Measurements from ENCODE around the gene NEURL1. TPM values are rescaled to one million over a fixed set of nuclear protein-coding genes. Genes with fewer than 3 reads are reported as not detected.
"Not testable (repeated sequence)": the region's sequence is repeated elsewhere in the genome, so short reads cannot be mapped to it uniquely, and the experiment has no call there.

NEURL1 gene
- total RNA-seq, 1 experiment from 2014 or later, result 1.7 TPM

GRCh38 chr10:103603382-103603781, 109.9 kb downstream of the NEURL1 start:
- H3K79me2 ChIP-seq (ENCODE audit: low read length), result no peaks in the 10 kb centered on the region
- H3K27me3 ChIP-seq (ENCODE audit: low read length), result no peaks in the 10 kb centered on the region
- no peak overlapping the region for H3K9ac ChIP-seq (ENCODE audit: low read length)
- no peak overlapping the region for H2AFZ ChIP-seq (ENCODE audit: low read length)
- ChIA-PET CTCF (no interaction called here), POLR2A (ENCODE audit: unreplicated experiment) (no interaction called here)
- no peak for TF ChIP-seq EZH2phosphoT487 (IDR thresholded peaks at IDR 0.05; ENCODE audit: borderline replicate concordance, low read length)
- TF ChIP-seq, protein P1, sequence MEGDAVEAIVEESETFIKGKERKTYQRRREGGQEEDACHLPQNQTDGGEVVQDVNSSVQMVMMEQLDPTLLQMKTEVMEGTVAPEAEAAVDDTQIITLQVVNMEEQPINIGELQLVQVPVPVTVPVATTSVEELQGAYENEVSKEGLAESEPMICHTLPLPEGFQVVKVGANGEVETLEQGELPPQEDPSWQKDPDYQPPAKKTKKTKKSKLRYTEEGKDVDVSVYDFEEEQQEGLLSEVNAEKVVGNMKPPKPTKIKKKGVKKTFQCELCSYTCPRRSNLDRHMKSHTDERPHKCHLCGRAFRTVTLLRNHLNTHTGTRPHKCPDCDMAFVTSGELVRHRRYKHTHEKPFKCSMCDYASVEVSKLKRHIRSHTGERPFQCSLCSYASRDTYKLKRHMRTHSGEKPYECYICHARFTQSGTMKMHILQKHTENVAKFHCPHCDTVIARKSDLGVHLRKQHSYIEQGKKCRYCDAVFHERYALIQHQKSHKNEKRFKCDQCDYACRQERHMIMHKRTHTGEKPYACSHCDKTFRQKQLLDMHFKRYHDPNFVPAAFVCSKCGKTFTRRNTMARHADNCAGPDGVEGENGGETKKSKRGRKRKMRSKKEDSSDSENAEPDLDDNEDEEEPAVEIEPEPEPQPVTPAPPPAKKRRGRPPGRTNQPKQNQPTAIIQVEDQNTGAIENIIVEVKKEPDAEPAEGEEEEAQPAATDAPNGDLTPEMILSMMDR (conservative IDR thresholded peaks at IDR 0.05; ENCODE audit: low read depth, low read length), result no peak
- no peak for TF ChIP-seq EZH2 (IDR thresholded peaks at IDR 0.05; ENCODE audit: low read length, unreplicated experiment)
- ATAC-seq (no peak), DNase-seq (no peak)
- intact Hi-C loops (cut with micrococcal nuclease), result no loop called here
- H3K4me3 ChIP-seq (ENCODE audit: low read length), result no peak overlapping the region
- no peaks in the 10 kb centered on the region; the same call in 1 of the 2 replicates for H3K4me1 ChIP-seq (ENCODE audit: insufficient read depth, low read length)
- H3K9me2 ChIP-seq (replicated peaks; ENCODE audit: low read length), result no peaks in the 10 kb centered on the region
- H3K9me3 ChIP-seq (ENCODE audit: low read length), result no peaks in the 10 kb centered on the region
- no peaks in the 10 kb centered on the region for H4K20me1 ChIP-seq (ENCODE audit: low read length)
- H3K4me2 ChIP-seq (ENCODE audit: low read length), result no peak overlapping the region
- H3F3A ChIP-seq (ENCODE audit: low read length, unreplicated experiment), result no peaks in the 10 kb centered on the region
- no peak overlapping the region for H3K27ac ChIP-seq (ENCODE audit: low read length)
- BruUV-seq (replicated peaks), result no TSS peak
- no peaks in the 10 kb centered on the region for H3K36me3 ChIP-seq (ENCODE audit: low read depth, low read length)

GRCh38 chr10:103605359-103606096, 112.0 kb downstream of the NEURL1 start:
- Histone ChIP-seq H2AFZ (ENCODE audit: low read length) (no peak overlapping the region), H3K27ac (ENCODE audit: low read length) (no peak overlapping the region), H3F3A (ENCODE audit: low read length, unreplicated experiment) (no peaks in the 10 kb centered on the region), H3K4me3 (ENCODE audit: low read length) (no peak overlapping the region), H3K4me1 (ENCODE audit: insufficient read depth, low read length) (no peaks in the 10 kb centered on the region), H3K36me3 (ENCODE audit: low read depth, low read length) (no peaks in the 10 kb centered on the region), H4K20me1 (ENCODE audit: low read length) (no peaks in the 10 kb centered on the region), H3K9me2 (replicated peaks; ENCODE audit: low read length) (no peaks in the 10 kb centered on the region), H3K9me3 (ENCODE audit: low read length) (no peaks in the 10 kb centered on the region), H3K4me2 (ENCODE audit: low read length) (no peak overlapping the region), H3K27me3 (ENCODE audit: low read length) (no peaks in the 10 kb centered on the region), H3K79me2 (ENCODE audit: low read length) (no peaks in the 10 kb centered on the region), H3K9ac (ENCODE audit: low read length) (no peak overlapping the region)
- ChIA-PET CTCF (interaction anchor here (0.5 kb wide), 1 partner anchor 51 kb away, joined by 3 read pairs; no protein-coding TSS in a partner anchor), POLR2A (ENCODE audit: unreplicated experiment) (no interaction called here)
- intact Hi-C loops (cut with micrococcal nuclease), result no loop called here
- BruUV-seq (replicated peaks), result no TSS peak
- no peak for TF ChIP-seq EZH2phosphoT487 (IDR thresholded peaks at IDR 0.05; ENCODE audit: borderline replicate concordance, low read length)
- no peak for TF ChIP-seq EZH2 (IDR thresholded peaks at IDR 0.05; ENCODE audit: low read length, unreplicated experiment)
- TF ChIP-seq, protein P1 (conservative IDR thresholded peaks at IDR 0.05; ENCODE audit: low read depth, low read length), result peak; percentile 63
- DNase-seq, result peak; percentile 48
- ATAC-seq, result no peak

- POLR2A ChIA-PET (ENCODE audit: unreplicated experiment); H3K4me1 ChIP-seq (ENCODE audit: insufficient read depth, low read length); H3K9me2 ChIP-seq (replicated peaks; ENCODE audit: low read length); intact Hi-C loops (cut with micrococcal nuclease); H4K20me1 ChIP-seq (ENCODE audit: low read length); H3K27ac ChIP-seq (ENCODE audit: low read length); H3K9me3 ChIP-seq (ENCODE audit: low read length); DNase-seq; H3K36me3 ChIP-seq (ENCODE audit: low read depth, low read length); H3K4me3 ChIP-seq (ENCODE audit: low read length); H3F3A ChIP-seq (ENCODE audit: low read length, unreplicated experiment); H3K9ac ChIP-seq (ENCODE audit: low read length); BruUV-seq (replicated peaks); H2AFZ ChIP-seq (ENCODE audit: low read length); H3K4me2 ChIP-seq (ENCODE audit: low read length); H3K27me3 ChIP-seq (ENCODE audit: low read length); H3K79me2 ChIP-seq (ENCODE audit: low read length); ATAC-seq: not testable (repeated sequence)
- CTCF ChIA-PET, result interaction anchor here (0.6 to 0.7 kb wide), 2 partner anchors 31 to 681 kb away, joined by 3 to 6 read pairs; no protein-coding TSS in a partner anchor
Measured at GRCh38 chr10:103606097-103606438, 112.6 kb downstream of the NEURL1 start.

- H3K36me3 ChIP-seq (ENCODE audit: low read depth, low read length); H3K27ac ChIP-seq (ENCODE audit: low read length); H3K4me1 ChIP-seq (ENCODE audit: insufficient read depth, low read length); ATAC-seq; H2AFZ ChIP-seq (ENCODE audit: low read length); H3K9me2 ChIP-seq (replicated peaks; ENCODE audit: low read length); BruUV-seq (replicated peaks); H3K79me2 ChIP-seq (ENCODE audit: low read length); H3K4me3 ChIP-seq (ENCODE audit: low read length); H3K4me2 ChIP-seq (ENCODE audit: low read length); H3K9ac ChIP-seq (ENCODE audit: low read length); H3F3A ChIP-seq (ENCODE audit: low read length, unreplicated experiment); H4K20me1 ChIP-seq (ENCODE audit: low read length); H3K27me3 ChIP-seq (ENCODE audit: low read length); POLR2A ChIA-PET (ENCODE audit: unreplicated experiment); CTCF ChIA-PET; H3K9me3 ChIP-seq (ENCODE audit: low read length); intact Hi-C loops (cut with micrococcal nuclease); DNase-seq: not testable (repeated sequence)
Measured at GRCh38 chr10:103607051-103607450, 113.5 kb downstream of the NEURL1 start.

DNA sequence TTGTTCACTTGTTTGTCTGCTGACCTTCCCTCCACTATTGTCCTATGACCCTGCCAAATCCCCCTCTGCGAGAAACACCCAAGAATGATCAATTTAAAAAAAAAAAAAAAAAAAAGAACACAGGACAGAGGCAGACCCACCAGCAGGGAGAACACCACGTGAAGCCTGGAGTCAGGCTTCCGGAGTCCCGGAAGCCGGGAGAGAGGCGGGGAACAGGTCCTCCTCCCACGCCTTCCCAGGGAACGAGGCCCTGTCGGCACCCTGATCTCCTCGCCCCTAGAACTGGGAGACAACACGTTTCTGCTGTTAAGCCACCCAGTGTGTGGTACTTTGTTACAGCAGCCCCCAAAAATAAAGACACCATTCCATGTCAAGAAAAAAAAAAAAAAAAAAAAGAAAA, 114.6 kb downstream of the NEURL1 start:
- H4K20me1 ChIP-seq (ENCODE audit: low read length); H3K9ac ChIP-seq (ENCODE audit: low read length); H3F3A ChIP-seq (ENCODE audit: low read length, unreplicated experiment); BruUV-seq (replicated peaks); H3K9me2 ChIP-seq (replicated peaks; ENCODE audit: low read length); H3K79me2 ChIP-seq (ENCODE audit: low read length); H2AFZ ChIP-seq (ENCODE audit: low read length); H3K27ac ChIP-seq (ENCODE audit: low read length); CTCF ChIA-PET; H3K4me3 ChIP-seq (ENCODE audit: low read length); H3K4me1 ChIP-seq (ENCODE audit: insufficient read depth, low read length); intact Hi-C loops (cut with micrococcal nuclease); H3K36me3 ChIP-seq (ENCODE audit: low read depth, low read length); H3K4me2 ChIP-seq (ENCODE audit: low read length); H3K27me3 ChIP-seq (ENCODE audit: low read length); POLR2A ChIA-PET (ENCODE audit: unreplicated experiment); H3K9me3 ChIP-seq (ENCODE audit: low read length); DNase-seq; ATAC-seq: not testable (repeated sequence)

Measured in PC-3 (cell line).